NCI-H1105 treated with DMSO at 0.1 percent for 48 hours (cell line): ENCODE measurements around the gene INMT.

ENCODE experiments used
- DNase-seq: peaks from one replicate; lab custom pipeline; 2025; lab: John Stamatoyannopoulos, UW

Gene INMT

DNA sequence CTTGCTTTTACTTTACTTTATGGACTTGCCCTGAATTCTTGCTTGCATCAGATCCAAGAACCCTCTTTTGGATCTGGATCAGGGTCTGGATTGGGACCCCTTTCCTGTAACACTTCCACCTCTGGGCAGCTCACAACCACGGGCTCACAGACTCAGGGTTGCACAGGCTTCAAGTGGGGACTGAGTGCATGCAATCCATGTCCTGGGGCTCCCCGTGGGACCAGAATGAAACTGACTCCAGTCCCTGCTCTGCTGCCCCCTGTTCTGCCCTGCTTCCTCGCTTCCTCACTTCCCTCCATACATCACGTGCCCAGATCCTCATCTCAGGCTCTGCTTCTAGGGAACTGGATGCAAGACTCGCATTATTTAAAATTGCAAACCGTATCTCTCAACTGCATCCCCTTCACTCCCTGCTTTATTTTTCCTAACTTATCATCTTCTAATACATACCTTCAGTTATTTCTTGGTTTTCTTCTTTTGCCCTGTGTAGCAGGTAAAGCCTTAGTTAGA, 23.3 kb upstream of the INMT start:
- no peak for DNase-seq

DNA sequence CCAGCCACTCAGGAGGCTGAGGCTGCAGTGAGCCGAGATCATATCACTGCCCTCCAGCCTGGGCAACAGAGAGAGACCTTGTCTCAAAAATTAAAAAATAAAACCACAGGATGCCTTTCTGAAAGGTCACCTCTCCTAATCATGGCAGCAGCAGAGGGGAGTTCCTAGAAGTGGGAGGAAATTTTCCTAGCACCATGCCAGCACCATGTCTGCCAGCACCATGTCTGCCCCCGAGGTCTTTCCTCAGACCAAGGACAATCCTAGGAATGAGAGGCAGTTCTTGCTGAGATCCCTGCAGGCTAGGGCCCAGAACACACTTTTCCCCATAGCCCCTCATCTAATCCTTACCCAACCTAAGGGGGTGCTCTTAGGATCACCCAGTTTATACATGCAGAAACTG, 22.3 kb upstream of the INMT start:
- no peak for DNase-seq

GRCh38 chr7:30730097-30730496, 21.8 kb upstream of the INMT start:
- DNase-seq = no peak

DNA sequence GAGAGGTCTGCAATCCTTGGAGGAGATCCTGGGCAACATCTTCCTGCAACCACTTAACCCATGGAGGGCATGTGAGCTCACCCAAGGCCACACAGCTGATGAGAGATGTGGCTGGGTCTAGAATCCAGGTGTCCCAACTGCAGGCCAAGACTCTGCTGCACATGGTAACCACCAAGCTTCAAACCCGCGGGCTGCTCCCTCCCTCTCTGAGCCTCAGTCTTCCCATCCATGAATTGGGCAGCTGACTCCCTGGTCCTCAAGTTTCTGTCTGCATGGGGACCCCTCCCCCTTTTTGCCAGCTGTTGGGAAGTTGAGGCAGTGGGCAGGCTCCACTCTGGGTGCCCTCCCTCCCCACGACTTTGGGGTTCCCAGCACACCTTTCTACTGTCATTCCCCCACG, 20.9 kb upstream of the INMT start:
- DNase-seq = no peak

DNA sequence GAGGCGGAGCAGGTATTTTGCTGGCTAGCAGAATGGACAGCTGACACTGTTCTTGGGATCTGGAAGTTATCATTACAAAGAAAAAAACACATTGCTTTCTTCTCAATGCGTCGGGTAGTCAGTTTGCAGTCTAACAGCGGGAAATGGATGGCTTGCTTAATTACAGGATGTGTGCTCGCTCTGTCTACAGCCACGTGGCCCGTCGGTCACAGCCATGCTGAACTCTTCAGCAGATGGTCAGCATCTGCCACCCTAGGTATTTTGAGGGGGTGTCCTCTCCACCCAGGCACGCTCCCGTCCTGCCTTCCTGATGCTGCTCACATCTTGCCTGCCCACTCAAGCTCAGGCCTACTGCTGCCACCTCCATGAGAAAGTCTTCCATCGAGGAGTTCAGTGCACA, 20.4 kb upstream of the INMT start:
- DNase-seq = no peak

GRCh38 chr7:30732606-30733005, 19.3 kb upstream of the INMT start:
- DNase-seq = no peak

DNA sequence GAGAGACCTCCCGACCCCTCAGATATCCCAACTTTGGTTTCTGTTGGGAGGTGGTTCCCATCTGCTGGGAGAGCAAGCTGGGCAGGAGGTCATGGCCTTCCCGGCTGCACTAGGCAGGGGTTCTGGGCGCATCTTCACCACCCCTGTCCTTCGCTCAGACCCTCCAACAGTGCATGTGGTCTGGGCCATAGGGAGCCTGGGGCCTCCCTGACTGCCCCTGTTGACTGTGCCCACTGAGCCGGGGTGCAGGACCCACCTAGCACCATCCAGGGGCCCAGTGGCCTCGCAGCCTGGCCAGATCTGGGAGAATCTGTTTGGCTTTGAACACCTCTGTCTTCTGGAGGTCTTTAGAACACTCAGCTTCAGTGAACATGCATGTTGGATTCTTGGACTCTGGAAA, 18.7 kb upstream of the INMT start:
- DNase-seq = no peak

DNA sequence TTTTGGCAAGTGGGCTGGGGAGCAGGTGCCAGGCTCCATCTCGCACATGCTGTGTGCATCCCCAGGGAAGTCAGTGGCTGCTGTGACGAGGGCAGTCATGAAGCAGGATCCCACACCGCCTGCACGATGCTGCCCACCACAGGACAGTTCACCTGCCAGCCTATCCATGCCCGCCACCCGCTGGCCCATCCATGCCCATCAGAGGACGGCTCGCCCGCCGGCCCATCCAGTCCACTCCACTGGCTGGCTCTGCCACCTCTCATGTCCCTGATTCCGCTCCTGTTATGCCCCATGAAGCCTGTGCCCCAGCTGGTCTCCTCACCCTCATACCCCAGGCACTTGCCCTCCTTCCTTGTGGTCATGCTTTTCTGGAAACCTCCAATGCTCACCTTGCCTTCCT, 18.2 kb upstream of the INMT start:
- DNase-seq = no peak

GRCh38 chr7:30734497-30734896, 17.4 kb upstream of the INMT start:
- no peak for DNase-seq

- DNase-seq = no peak
Observed at GRCh38 chr7:30735631-30736030, 16.3 kb upstream of the INMT start.

DNA sequence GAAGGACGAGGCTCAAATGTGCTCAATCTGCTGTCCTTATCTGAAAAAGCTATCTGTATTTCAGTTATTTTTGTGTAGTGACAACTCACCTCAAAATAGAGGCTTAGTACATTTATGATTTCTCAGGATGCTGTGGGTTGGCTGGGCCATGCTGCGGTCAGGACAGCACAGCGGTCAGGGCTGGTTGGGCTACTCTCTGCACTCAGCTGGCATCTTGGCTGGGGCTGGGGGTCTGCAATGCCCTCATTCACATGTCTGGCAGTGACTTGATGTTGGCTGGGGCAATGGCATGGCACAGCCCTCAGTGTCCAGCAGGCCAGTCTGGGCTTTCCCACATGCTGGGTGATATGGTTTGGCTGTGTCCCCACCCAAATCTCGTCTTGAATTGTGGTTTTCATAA, 15.6 kb upstream of the INMT start:
- no peak for DNase-seq

DNA sequence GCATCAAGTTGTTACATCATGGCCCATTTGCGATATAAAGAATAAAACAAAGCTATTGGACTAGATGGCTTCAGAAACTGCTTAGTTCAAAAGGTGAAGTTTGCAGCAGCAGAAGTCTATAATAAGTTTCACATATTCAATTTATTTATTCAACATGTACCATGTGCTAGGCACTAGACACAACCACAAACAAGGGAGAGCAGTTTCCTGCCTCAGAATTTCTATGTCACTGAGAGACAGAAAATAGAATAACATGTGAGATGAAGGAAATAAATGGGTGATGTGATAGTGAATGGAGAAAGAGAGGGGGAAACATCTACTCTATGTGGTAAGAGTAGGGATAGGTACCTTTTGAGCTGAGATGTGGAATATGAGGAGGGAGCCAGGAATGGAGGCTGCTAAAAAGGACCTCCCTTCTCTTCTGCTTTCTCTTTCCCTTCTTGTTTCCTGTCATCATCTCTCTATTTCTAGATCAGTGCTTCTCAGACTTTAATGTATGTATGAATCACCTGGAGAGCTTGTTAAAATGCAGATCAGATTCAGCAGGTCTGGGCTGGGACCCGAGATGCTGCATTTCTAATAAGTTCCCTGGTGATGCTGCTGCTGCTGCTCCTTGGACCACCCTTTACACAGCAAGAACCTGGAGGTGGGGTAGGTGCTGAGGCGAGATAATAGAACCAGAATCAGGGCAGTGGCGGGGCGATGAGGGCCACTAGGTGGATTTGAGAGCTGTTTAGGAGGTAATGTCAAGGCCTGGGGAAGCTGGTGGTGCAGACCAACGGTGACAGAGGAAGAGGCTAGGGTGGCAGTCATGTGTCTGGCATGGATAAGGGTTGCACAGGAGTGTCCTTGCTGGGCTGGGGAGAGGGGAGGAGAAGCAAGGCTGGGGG, 13.7 kb upstream of the INMT start:
- no peak for DNase-seq

DNA sequence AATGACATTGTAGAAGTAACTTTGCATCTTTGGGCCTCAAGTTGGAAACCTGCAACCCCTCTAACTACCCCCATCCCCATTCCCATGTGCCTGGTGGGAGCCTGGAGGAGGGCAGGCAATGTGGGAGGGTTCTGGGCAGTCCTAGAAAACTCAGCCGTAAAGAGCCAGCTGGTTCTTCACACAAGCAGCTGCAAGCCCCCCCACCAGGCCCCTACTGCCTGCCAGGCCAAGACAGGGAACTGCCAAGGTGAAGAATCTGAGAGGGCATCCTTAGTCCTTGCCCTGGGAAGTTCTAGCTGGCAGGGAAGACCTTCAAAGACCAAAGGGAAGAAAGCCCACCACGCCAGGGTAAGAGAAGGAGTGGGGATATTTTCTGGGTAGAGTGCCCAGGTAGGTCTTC, 12.2 kb upstream of the INMT start:
- DNase-seq = no peak

DNA sequence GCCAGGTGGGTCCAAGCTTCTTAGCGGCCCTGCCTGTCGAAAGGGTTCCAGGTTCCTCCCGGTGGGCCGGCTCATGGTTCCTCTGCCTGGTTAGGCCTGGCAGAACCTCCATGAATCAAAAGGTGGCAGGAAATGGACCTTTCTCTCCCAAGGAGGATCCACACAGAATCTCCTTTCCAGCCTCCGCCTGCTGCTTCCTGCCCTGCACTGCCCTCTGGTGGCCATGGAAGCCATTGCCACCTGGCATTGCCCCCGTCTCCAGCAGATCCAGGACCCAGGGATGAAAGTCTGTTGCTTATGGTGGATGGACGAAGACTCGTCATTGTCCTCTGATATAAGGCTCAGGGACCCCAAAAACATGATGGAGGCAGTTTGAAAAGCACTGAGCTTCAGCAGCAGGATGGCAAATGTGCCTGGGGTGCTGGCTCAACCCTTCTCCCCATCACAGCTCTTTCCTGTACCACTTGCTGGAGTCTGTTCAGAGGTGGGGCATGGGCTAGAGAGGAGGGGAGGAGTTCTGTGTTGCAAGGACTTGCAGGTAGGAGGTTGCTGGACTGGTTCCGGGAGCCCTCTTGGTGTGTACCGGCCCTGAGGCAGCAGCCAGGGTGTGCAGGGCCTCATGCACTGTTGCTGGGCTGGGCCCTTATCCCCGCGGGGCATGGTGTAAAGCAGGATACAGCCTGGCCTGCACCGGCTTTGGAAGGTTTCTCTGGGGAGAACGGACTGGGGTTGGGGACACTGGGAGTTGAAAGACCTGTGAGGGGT, 11.3 kb upstream of the INMT start:
- DNase-seq = peak; percentile 59

DNA sequence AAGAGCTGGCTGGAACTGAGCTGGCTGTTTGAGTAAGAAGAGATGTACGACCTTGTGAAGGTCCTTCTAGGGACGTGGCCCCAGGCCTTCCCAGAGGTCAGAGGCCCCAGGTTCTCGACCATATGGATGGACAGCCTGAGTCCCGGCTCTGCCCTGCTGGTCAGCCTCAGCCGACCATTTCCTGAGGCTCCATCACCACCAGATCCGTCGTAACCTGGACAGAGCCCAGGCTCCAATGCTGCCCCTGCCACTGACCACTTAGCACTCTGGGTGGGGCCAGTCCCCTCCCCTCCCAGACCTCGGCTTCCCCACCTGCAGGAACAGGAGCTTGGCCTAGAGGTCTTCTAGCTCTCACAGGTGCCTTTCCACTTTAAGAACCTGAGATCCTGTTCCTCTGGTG, 10.6 kb upstream of the INMT start:
- DNase-seq = no peak

DNA sequence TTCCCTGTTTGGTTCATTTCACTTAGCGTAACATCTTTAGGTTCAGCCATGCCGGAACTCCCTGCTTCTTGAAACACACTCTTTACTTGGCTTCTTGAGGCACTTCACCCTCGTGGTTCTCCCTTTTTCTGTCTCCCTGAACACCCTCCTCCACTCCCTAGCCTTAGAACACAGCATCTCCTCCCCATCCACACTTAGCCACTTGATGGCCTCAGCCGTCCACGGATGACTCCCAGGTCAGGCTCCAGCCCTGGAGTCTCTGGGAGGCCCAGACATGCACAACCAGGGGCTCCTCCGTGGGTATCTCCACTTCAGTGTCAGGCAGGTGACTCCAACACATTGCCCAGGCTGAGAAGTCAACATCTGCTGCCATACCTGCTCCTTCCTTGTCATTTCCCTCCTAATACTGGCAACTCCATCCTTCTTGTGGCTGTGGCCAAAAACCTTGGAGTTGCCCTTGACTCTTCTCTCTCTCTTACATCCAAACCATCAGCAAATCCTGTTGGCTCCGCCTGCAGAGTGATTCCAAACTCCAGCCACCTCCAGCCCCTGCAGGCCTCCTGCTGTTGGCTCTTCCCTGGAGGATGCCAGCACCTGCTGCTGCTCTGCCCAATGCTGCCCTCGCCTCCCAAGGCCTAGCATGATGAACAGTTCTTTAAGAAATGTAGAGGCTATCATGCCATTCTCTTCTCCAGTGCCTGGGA, 8.4 kb upstream of the INMT start:
- DNase-seq = no peak

GRCh38 chr7:30744075-30744417, 7.9 kb upstream of the INMT start:
- DNase-seq = no peak

GRCh38 chr7:30745261-30745941, 6.5 kb upstream of the INMT start:
- DNase-seq = no peak

GRCh38 chr7:30750010-30750409, 1.9 kb upstream of the INMT start:
- no peak for DNase-seq

- no peak for DNase-seq
Observed at GRCh38 chr7:30750683-30751650, 968 bp upstream of the INMT start.

- no peak for DNase-seq
Observed at GRCh38 chr7:30752484-30752883, 549 bp downstream of the INMT start.
